DND-41 (cell line): ENCODE data around the gene STK24.

Source experiments
- ATAC-seq: fragments of 200-7000 bp; cut with Tn5 transposase; 3 replicates; pipeline ENCODE4 v1.9.1; 2021; ENCODE audit warnings: low read depth; ENCODE audit not compliant: insufficient read depth
- DNase-seq: peaks from one replicate; pipeline ENCODE4 v3.0.0-alpha.2; 2020
- H2AFZ ChIP-seq: 2 replicates; pipeline ENCODE4 v1.6.0; 2012; ENCODE audit warnings: low read depth, low read length
- H3K27ac ChIP-seq: 2 replicates; pipeline ENCODE4 v1.5.1; 2012; ENCODE audit warnings: low read length, inconsistent platforms
- H3K27me3 ChIP-seq: fragments of 200-600 bp; sonication (generic); 2 replicates; pipeline ENCODE4 v1.6.0; 2012; ENCODE audit warnings: low read length, mild to moderate bottlenecking, inconsistent platforms; ENCODE audit not compliant: insufficient read depth, poor library complexity
- H3K36me3 ChIP-seq: 2 replicates; pipeline ENCODE4 v1.5.1; 2012; ENCODE audit warnings: low read length, inconsistent platforms; ENCODE audit not compliant: insufficient read depth
- H3K4me1 ChIP-seq: 2 replicates; pipeline ENCODE4 v1.5.1; 2012; ENCODE audit warnings: mild to moderate bottlenecking, low read length; ENCODE audit not compliant: insufficient read depth
- H3K4me2 ChIP-seq: 2 replicates; pipeline ENCODE4 v1.6.0; 2012; ENCODE audit warnings: mild to moderate bottlenecking, moderate library complexity, low read length, inconsistent platforms; ENCODE audit not compliant: insufficient read depth
- H3K4me3 ChIP-seq, 2 experiments: fragments of 200-600 bp in 1 of 2; shearing (Covaris generic) in 1 of 2; 2 replicates each; pipeline ENCODE4 v1.5.1; 2012 to 2016; ENCODE audit warnings: inconsistent platforms in 2 of 2, low read length in 2 of 2, mild to moderate bottlenecking in 2 of 2, low read depth in 1 of 2, moderate library complexity in 1 of 2
- H3K79me2 ChIP-seq: 2 replicates; pipeline ENCODE4 v1.6.0; 2012; ENCODE audit warnings: low read length, inconsistent platforms; ENCODE audit not compliant: insufficient read depth
- H3K9ac ChIP-seq: 2 replicates; pipeline ENCODE4 v1.6.0; 2012; ENCODE audit warnings: low read depth, mild to moderate bottlenecking, inconsistent platforms, low read length, moderate library complexity
- H3K9me3 ChIP-seq: 2 replicates; pipeline ENCODE4 v1.5.1; 2012; ENCODE audit warnings: low read length, moderate library complexity, mild to moderate bottlenecking, inconsistent platforms; ENCODE audit not compliant: insufficient read depth, severe bottlenecking
- H4K20me1 ChIP-seq: 2 replicates; pipeline ENCODE4 v1.6.0; 2012; ENCODE audit warnings: low read length; ENCODE audit not compliant: insufficient read depth
- EZH2 ChIP-seq: IDR thresholded peaks from 3 replicates; pipeline ENCODE4 v1.6.1; 2012; ENCODE audit warnings: borderline replicate concordance, low read depth, mild to moderate bottlenecking, moderate library complexity, low read length, inconsistent platforms; ENCODE audit not compliant: severe bottlenecking
- TF ChIP-seq, protein P1 (sequence below): IDR thresholded peaks from 2 replicates; pipeline ENCODE4 v1.5.1; 2012; ENCODE audit warnings: borderline replicate concordance, low read length, moderate library complexity, mild to moderate bottlenecking; ENCODE audit not compliant: poor library complexity, severe bottlenecking; ENCODE audit errors: extremely low read depth

STK24 gene

DNA sequence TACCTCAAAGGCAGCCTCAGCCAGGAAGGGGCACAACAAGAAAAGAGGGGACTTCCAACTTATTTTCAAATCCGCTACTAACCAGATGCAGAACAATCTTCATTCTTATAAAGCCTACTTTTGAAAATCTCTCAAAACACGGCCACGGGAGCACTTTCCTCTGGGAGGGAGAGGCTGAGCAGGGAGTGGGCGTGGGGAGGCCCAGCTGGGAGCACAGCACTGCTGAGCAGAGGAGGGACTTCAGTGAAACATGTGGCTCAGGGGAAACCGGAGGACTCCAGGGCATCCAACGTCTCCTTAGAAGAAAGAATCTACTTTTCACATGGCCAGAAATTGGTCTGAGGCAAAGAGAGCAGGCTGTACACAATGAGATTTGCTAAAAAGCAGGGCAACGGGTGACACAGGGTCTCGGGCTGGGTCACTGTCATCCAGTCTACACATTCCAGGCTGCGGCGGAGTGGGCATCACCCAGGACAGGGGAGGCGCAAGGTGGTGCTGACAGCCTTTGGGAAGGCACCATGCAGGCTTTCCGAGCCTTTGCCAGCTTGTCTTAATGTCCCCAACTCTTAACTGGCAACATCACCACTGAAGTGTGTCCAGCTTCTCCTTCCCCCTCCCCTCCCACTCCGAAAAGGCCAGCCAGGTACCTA is 117.1 kb downstream of the STK24 start:
- Histone ChIP-seq H3K27me3 (no peaks in the 10 kb centered on the region), H3K36me3 (peaks cover 89% of the 10 kb centered on the region), H3K27ac (no peak overlapping the region), H3K9ac (no peak overlapping the region), H3K4me1 (no peaks in the 10 kb centered on the region), H3K9me3 (no peaks in the 10 kb centered on the region), H3K79me2 (peaks cover 11% of the 10 kb centered on the region), H2AFZ (no peak overlapping the region), H3K4me2 (no peak overlapping the region), H4K20me1 (peaks cover 34% of the 10 kb centered on the region), H3K4me3 (no peak overlapping the region)
- ATAC-seq = no peak
- TF ChIP-seq, protein P1, sequence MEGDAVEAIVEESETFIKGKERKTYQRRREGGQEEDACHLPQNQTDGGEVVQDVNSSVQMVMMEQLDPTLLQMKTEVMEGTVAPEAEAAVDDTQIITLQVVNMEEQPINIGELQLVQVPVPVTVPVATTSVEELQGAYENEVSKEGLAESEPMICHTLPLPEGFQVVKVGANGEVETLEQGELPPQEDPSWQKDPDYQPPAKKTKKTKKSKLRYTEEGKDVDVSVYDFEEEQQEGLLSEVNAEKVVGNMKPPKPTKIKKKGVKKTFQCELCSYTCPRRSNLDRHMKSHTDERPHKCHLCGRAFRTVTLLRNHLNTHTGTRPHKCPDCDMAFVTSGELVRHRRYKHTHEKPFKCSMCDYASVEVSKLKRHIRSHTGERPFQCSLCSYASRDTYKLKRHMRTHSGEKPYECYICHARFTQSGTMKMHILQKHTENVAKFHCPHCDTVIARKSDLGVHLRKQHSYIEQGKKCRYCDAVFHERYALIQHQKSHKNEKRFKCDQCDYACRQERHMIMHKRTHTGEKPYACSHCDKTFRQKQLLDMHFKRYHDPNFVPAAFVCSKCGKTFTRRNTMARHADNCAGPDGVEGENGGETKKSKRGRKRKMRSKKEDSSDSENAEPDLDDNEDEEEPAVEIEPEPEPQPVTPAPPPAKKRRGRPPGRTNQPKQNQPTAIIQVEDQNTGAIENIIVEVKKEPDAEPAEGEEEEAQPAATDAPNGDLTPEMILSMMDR = no peak
- TF ChIP-seq EZH2 = no peak
- DNase-seq = no peak

DNA sequence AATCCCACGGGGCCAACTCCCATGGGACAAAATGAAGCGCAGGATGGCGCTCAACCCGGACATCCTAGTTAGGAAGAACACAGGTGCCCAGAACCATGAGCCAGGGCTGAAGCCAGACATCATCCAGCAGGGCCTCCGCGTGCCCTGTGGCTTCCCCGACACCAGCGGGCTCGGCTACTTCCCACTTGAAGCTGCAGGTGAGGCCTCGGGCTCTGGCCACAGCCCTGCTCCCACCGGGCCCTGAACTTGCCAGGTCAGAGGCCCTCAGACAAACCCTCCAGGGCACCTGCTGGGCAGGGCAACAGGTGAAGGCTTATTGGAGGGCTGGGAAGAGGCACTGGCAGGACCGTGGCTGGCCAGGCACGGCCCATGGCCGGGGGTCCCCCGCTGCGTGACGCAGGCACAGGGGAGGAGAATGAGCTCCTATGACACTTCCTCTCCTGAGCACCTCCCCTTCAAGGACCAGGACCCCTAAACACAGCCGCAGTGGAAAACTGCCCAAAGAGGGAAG is 117.7 kb downstream of the STK24 start:
- Histone ChIP-seq H3K4me1 (no peaks in the 10 kb centered on the region), H3K4me3 (no peak overlapping the region), H4K20me1 (peaks cover 37% of the 10 kb centered on the region), H3K79me2 (peaks cover 9% of the 10 kb centered on the region), H3K4me2 (no peak overlapping the region), H3K36me3 (peaks cover 92% of the 10 kb centered on the region), H3K27ac (no peak overlapping the region), H2AFZ (no peak overlapping the region), H3K9me3 (no peaks in the 10 kb centered on the region), H3K27me3 (no peaks in the 10 kb centered on the region), H3K9ac (no peak overlapping the region)
- TF ChIP-seq, protein P1 = no peak
- no peak for TF ChIP-seq EZH2
- DNase-seq (no peak), ATAC-seq (no peak)

DNA sequence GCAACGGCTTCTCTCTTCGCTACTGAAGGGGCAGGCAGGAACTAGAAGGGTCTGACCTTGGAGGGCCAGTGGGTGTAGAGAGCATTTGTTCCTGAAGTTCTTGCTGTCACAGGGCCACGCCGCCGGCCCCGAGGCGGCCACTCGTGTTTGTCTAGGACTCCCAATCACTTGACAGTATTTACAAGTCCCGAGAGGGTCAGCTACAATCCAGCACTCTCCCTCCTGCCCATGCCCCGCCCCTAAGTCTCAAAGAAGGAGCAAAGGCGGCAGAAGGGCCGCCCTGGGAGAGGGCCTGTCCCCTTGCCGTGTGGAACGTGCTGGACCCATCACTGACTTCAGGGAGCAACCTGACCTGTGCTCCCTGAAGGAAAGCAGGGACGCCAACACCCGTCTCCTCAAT is 118.5 kb downstream of the STK24 start:
- Histone ChIP-seq H3K9me3 (no peaks in the 10 kb centered on the region), H3K36me3 (peaks cover 94% of the 10 kb centered on the region), H3K4me3 (no peak overlapping the region), H3K4me2 (no peak overlapping the region), H3K79me2 (peaks cover 10% of the 10 kb centered on the region), H3K27ac (no peak overlapping the region), H4K20me1 (peaks cover 37% of the 10 kb centered on the region), H2AFZ (no peak overlapping the region), H3K27me3 (no peaks in the 10 kb centered on the region), H3K4me1 (no peaks in the 10 kb centered on the region), H3K9ac (no peak overlapping the region)
- no peak for ATAC-seq
- no peak for TF ChIP-seq EZH2
- TF ChIP-seq, protein P1 = no peak
- no peak for DNase-seq

DNA sequence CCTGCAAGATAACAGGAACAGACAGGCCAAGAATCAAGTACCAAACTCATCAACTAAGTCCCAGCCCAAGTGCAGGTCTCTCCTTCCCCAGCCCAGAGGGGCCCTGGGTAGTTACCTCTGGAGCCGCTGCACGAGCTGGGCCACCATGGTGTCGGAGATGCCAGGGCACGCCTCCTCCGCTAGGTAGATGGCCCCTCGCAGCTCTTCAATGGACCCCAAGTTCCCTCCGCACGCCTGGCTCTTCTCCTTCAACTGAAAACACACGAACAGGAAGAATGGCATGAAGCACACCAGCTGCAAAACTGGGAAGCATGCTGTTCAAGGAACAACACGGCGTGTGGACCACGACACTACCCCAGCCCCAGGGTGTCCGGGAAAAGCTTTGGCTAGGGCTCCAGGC is 119.9 kb downstream of the STK24 start:
- H3K27ac ChIP-seq = no peak overlapping the region
- no peak for DNase-seq
- 0 out of 2 replicates have a peak, but pooled peaks cover 5% of the 10 kb centered on the region for H3K79me2 ChIP-seq
- no peak for ATAC-seq
- no peak overlapping the region for H3K9ac ChIP-seq
- peaks cover 94% of the 10 kb centered on the region for H3K36me3 ChIP-seq
- H4K20me1 ChIP-seq = peaks cover 27% of the 10 kb centered on the region
- TF ChIP-seq, protein P1 = no peak
- TF ChIP-seq EZH2 = no peak
- H3K4me3 ChIP-seq = no peak overlapping the region
- no peaks in the 10 kb centered on the region for H3K27me3 ChIP-seq
- no peaks in the 10 kb centered on the region for H3K9me3 ChIP-seq
- H2AFZ ChIP-seq = no peak overlapping the region
- H3K4me2 ChIP-seq = no peak overlapping the region
- H3K4me1 ChIP-seq = no peaks in the 10 kb centered on the region; the same call in 1 of the 2 replicates
